ENCODE data around the gene ZNF107.

GRCh38 chr7:64667311-64667710 is 1.4 kb downstream of the ZNF107 start:
- TF ChIP-seq, protein P1, sequence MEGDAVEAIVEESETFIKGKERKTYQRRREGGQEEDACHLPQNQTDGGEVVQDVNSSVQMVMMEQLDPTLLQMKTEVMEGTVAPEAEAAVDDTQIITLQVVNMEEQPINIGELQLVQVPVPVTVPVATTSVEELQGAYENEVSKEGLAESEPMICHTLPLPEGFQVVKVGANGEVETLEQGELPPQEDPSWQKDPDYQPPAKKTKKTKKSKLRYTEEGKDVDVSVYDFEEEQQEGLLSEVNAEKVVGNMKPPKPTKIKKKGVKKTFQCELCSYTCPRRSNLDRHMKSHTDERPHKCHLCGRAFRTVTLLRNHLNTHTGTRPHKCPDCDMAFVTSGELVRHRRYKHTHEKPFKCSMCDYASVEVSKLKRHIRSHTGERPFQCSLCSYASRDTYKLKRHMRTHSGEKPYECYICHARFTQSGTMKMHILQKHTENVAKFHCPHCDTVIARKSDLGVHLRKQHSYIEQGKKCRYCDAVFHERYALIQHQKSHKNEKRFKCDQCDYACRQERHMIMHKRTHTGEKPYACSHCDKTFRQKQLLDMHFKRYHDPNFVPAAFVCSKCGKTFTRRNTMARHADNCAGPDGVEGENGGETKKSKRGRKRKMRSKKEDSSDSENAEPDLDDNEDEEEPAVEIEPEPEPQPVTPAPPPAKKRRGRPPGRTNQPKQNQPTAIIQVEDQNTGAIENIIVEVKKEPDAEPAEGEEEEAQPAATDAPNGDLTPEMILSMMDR (IDR thresholded peaks at IDR 0.05), result no peak
- TF ChIP-seq POLR2AphosphoS5 (IDR thresholded peaks at IDR 0.05), result no peak
- no peak for TF ChIP-seq EP300 (IDR thresholded peaks at IDR 0.05)

All from stomach (tissue), 4 donors.